Fibroblast of upper back skin (primary cell): ENCODE measurements around the gene ST8SIA6.
"Not testable (repeated sequence)": the region's sequence is repeated elsewhere in the genome, so short reads cannot be mapped to it uniquely, and the experiment has no call there.

Source experiments
- DNase-seq: peaks from one replicate; pipeline ENCODE4 v3.0.0-alpha.2; 2013

Gene ST8SIA6, protein sequence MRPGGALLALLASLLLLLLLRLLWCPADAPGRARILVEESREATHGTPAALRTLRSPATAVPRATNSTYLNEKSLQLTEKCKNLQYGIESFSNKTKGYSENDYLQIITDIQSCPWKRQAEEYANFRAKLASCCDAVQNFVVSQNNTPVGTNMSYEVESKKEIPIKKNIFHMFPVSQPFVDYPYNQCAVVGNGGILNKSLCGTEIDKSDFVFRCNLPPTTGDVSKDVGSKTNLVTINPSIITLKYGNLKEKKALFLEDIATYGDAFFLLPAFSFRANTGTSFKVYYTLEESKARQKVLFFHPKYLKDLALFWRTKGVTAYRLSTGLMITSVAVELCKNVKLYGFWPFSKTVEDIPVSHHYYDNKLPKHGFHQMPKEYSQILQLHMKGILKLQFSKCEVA

DNA sequence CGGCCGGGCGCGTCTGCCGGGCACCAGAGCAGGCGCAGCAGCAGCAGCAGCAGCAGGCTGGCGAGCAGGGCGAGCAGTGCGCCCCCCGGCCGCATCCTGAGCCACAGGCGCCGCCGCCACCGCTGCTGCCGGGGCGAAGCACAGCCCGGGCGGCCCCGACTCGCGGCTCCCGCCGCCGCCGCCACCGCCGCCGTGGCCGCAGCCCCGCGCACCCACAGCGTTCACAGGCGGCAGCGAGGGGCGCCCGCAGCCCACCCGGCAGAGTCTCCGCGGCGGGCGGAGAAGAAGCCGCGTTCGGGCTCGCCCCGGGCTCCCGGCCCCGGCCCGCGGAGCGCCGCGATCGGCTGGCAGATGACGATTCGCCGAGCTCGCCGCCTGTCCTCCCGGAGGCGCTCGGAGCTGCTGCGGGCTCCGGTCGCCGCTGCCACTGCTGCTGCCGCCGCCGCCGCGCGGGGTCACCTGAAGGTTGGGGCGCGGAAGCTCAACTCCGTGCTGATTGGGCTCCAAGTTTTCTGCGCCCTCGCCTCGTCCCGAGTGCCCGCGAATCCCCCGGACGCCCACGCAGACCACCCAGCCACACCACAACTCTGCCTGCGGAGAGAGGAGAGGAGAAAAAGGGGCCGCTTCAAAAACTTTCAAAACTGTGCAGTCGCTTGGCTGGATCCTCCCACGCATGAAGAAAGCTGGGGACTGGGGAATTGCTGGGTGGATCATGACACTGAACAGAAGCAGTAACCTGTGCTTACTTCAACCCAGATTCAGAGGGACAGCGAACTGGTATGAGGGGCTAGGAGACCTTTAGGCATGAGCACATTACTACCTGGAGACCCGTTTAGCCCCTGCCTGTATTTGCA lies at the start of gene ST8SIA6:
Gene ST8SIA6, minus strand, starts transcription at position 435 of the 854 bp plus-strand sequence. Its CDS starts 340 bp downstream, at position 95.
- DNase-seq = peak; percentile 39

DNA sequence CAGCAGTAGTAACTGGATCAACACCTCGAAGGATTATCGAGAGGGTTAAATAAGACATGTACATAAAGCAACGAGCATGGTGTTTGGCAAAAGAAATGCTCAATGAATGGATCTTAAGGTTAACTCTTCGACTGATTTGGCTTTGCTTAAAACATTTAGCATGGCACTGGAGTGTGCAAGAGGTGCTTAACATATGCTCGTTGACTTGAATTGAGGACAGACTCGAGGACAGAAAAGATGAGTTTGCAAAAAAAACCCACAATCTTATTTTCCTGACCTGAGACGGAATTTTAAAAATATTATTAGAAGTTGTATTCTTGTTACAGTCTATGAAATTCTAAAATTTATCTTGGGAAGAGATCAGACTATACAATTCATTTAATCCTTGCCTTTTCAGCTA lies 49.4 kb upstream of the ST8SIA6 start:
- DNase-seq = no peak

GRCh38 chr10:17502814-17503213 lies 48.4 kb upstream of the ST8SIA6 start:
- no peak for DNase-seq

DNA sequence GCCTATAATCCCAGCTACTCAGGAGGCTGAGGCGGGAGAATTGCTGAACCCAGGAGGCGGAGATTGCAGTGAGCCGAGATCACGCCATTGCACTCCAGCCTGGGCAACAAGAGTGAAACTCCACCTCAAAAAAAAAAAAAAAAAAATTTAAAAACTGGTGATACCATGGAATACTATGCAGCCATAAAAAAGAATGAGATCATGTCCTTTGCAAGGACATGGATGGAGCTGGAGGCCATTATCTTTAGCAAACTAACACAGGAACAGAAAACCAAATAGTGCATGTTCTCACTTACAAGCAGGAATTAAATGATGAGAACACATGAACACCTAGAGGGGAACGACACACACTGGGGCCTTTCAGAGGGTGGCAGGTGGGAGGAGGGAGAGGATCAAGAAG lies 44.6 kb upstream of the ST8SIA6 start:
- DNase-seq = not testable (repeated sequence)

GRCh38 chr10:17497446-17498030 lies 43.1 kb upstream of the ST8SIA6 start:
- no peak for DNase-seq

DNA sequence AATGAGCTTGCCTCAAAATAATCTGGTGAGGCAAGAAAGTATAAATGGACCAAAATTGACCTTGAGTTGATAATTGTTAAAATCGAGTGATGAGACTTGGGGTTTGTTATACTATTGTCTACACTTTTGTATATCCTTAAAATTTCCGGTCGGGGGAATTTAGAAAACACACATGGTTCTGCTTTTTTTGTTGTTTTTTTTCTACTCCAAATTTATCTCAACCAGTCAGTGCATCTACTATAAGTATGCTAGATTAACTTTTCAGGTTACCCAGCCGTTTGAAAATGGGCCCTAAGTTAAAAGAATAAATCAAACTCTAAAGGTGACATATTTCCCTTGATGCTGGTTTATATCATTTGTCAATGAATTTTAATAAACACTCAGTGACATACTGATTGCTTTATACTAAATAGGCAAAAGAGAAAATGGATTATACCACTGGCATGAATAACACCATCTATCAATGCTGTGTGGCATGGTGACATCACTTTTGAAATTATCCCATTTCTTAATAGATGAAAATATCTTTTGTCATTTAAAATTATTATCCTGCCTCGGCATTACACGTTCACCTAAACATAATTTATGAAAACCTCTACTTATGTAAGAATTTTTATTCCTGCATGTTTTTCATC lies 40.3 kb upstream of the ST8SIA6 start:
- DNase-seq = no peak

GRCh38 chr10:17488848-17489247 lies 34.5 kb upstream of the ST8SIA6 start:
- DNase-seq = no peak

DNA sequence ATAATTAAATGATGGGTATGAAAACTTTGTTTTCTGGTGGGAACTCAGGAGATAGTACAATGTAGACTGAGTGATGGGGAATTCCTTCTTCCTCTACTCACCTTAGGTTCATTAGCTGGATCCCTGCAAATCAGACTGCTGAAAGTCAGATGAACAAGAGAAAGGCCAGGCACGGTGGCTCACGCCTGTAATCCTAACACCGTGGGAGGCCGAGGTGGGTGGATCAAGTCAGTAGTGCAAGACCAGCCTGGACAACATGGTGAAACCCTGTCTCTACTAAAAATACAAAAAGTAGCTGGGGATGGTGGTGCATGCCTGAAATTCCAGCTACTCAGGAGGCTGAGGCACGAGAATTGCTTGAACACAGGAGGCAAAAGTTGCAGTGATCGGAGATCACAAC lies 28.7 kb upstream of the ST8SIA6 start:
- DNase-seq = no peak

GRCh38 chr10:17479822-17480221 lies 25.4 kb upstream of the ST8SIA6 start:
- DNase-seq = peak; percentile 13

GRCh38 chr10:17479015-17479615 lies 24.7 kb upstream of the ST8SIA6 start:
- DNase-seq = no peak

DNA sequence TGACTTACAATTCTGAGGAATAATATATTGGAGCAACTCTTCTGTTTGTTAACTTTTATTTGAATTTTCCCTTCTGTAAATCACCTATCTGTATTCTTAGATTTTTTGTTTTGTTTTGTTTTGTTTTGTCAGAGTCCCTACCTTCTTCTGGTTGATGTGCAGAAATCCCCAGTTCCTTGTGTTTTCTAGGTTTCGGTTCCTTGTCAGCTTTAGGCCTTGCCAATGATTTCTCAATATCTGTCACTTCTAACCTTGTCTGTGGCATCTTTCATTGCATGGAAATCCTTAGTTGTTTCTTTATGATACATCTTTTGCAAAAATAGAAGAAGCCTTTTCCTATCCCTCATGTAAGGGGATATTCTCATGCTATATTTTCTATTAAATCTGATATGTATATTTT lies 21.7 kb upstream of the ST8SIA6 start:
- DNase-seq = no peak

- no peak for DNase-seq
Observed at GRCh38 chr10:17475661-17476060, 21.3 kb upstream of the ST8SIA6 start.

GRCh38 chr10:17474595-17475323 lies 20.4 kb upstream of the ST8SIA6 start:
- DNase-seq = peak; percentile 30

GRCh38 chr10:17473228-17473950 lies 19.0 kb upstream of the ST8SIA6 start:
- DNase-seq = no peak

DNA sequence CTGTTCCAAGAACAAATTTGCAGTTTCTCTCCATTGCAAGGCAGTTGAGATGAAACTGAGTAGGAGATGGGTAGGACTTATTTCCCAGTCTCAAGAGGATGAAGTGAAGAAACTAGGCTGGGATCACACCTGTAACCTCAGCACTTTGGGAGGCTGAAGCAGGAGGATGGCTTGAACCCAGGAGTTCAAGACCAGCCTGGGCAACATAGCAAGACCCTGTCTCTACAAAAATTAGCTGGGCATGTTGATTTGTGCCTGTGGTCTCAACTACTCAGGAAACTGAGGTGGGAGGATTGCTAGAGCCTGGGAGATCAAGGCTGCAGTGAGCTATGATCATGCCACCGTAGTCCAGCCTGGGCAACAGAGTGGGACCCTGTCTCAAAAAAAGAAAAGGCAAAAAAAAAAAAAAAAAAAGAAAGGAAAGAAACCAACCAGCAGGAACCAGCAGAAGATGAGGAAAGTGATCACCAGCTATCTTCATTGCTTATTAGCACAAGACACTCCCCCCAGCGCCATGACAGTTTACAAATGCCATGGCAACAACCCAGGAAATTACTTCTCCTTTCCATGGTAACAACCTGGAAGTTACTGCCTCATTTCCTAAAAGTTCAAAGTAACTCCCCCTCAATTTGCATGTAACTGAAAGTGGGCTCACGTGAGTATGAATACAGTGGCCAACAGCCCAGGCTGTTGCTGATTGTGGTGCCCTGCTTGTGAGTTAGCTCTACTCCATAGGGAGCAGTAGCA lies 18.3 kb upstream of the ST8SIA6 start:
- no peak for DNase-seq

DNA sequence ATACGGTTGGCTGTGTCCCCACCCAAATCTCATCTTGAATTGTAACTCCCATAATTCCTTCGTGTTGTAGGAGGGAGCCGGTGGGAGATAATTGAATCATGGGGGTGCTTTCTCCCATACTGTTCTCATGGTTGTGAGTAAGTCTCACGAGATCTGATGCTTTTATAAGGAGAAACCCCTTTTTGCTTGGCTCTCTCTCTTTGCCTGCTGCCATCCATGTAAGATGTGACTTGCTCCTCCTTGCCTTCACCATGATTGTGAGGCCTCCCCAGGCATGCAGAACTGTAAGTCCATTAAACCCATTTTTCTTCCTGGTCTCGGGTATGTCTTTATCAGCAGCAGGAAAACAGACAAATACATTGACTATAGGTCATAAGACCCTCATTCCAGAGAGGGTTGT lies 15.9 kb upstream of the ST8SIA6 start:
- DNase-seq = no peak

- DNase-seq = no peak
Observed at GRCh38 chr10:17465328-17466125, 11.1 kb upstream of the ST8SIA6 start.

GRCh38 chr10:17464545-17464944 lies 10.2 kb upstream of the ST8SIA6 start:
- no peak for DNase-seq

GRCh38 chr10:17460756-17461155 lies 6.4 kb upstream of the ST8SIA6 start:
- DNase-seq = no peak

DNA sequence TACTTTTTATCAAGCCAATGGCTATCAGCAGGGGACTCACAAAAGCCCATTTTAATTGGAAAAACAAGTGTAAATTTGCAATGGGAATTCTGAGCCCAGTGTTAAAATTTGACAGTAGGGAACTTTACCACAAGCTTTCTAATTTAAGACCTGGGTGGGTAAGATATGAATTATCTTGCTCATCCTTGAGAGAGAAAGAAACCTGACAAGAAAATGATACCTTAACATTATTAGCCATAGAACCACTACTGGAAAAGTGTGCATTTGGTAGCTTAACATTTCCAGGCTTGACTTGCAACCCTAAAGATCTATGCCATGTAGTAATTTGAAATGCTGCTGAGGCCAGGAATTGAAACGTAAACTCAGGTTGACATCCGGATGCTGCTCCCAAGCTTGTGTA lies 2.7 kb upstream of the ST8SIA6 start:
- DNase-seq = no peak
